OCI-LY7 (cell line): ENCODE data around the gene CPB1.

Experiments
- EZH2phosphoT487 ChIP-seq: fragments of 200-600 bp; sonication (generic); IDR thresholded peaks from 2 replicates; pipeline ENCODE4 v1.6.1; 2018; ENCODE audit warnings: low read depth, borderline replicate concordance, mild to moderate bottlenecking, mixed run types, antibody characterized with exemption, low read length, moderate library complexity, mixed read lengths
- TF ChIP-seq, protein P1 (sequence below): fragments of 200-600 bp; sonication (generic); conservative IDR thresholded peaks from 2 replicates; pipeline ENCODE4 v1.5.1; 2014; ENCODE audit warnings: mild to moderate bottlenecking, antibody characterized with exemption, low read length, moderate library complexity, mixed read lengths

- TF ChIP-seq, protein P1, sequence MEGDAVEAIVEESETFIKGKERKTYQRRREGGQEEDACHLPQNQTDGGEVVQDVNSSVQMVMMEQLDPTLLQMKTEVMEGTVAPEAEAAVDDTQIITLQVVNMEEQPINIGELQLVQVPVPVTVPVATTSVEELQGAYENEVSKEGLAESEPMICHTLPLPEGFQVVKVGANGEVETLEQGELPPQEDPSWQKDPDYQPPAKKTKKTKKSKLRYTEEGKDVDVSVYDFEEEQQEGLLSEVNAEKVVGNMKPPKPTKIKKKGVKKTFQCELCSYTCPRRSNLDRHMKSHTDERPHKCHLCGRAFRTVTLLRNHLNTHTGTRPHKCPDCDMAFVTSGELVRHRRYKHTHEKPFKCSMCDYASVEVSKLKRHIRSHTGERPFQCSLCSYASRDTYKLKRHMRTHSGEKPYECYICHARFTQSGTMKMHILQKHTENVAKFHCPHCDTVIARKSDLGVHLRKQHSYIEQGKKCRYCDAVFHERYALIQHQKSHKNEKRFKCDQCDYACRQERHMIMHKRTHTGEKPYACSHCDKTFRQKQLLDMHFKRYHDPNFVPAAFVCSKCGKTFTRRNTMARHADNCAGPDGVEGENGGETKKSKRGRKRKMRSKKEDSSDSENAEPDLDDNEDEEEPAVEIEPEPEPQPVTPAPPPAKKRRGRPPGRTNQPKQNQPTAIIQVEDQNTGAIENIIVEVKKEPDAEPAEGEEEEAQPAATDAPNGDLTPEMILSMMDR, result no peak
- TF ChIP-seq EZH2phosphoT487, result no peak
Measured at GRCh38 chr3:148906667-148907066, 79.1 kb downstream of the CPB1 start.
